ENCODE results near the gene RERE.
A peak's percentile ranks its signal among the peaks of the same experiment; 100 is the strongest.

RERE gene

GRCh38 chr1:8663090-8663802 is 154.2 kb downstream of the RERE start:
- DNase-seq: no peak

- DNase-seq: no peak
Measured at GRCh38 chr1:8662380-8663072, 154.9 kb downstream of the RERE start.

GRCh38 chr1:8661185-8662110 is 156.0 kb downstream of the RERE start:
- DNase-seq: peak; percentile 40 to 43

GRCh38 chr1:8660411-8660828 is 157.0 kb downstream of the RERE start:
- DNase-seq: no peak

GRCh38 chr1:8659593-8659992 is 157.8 kb downstream of the RERE start:
- no peak for DNase-seq

GRCh38 chr1:8653878-8654277 is 163.6 kb downstream of the RERE start:
- DNase-seq: no peak

- no peak for DNase-seq
Measured at GRCh38 chr1:8652467-8653046, 164.9 kb downstream of the RERE start.

GRCh38 chr1:8651962-8652361 is 165.5 kb downstream of the RERE start:
- no peak for DNase-seq

- no peak for DNase-seq
Measured at GRCh38 chr1:8651236-8651890, 166.1 kb downstream of the RERE start.

GRCh38 chr1:8649875-8650274 is 167.6 kb downstream of the RERE start:
- no peak for DNase-seq

GRCh38 chr1:8649027-8649426 is 168.4 kb downstream of the RERE start:
- no peak for DNase-seq

GRCh38 chr1:8646996-8647395 is 170.4 kb downstream of the RERE start:
- no peak for DNase-seq

GRCh38 chr1:8646189-8646588 is 171.3 kb downstream of the RERE start:
- no peak for DNase-seq

GRCh38 chr1:8643542-8644536 is 173.6 kb downstream of the RERE start:
- DNase-seq: no peak

GRCh38 chr1:8642114-8642513 is 175.3 kb downstream of the RERE start:
- DNase-seq: no peak

GRCh38 chr1:8641377-8641997 is 176.0 kb downstream of the RERE start:
- no peak for DNase-seq

GRCh38 chr1:8640950-8641349 is 176.5 kb downstream of the RERE start:
- DNase-seq: no peak

- no peak for DNase-seq
Measured at GRCh38 chr1:8639148-8639547, 178.3 kb downstream of the RERE start.

GRCh38 chr1:8633741-8634501 is 183.5 kb downstream of the RERE start:
- DNase-seq: no peak

- DNase-seq: no peak
Measured at GRCh38 chr1:8632102-8632501, 185.3 kb downstream of the RERE start.
